AG09319 (cell line): ENCODE results near the gene PKD2L2.

Experiments
- DNase-seq: peaks from one replicate; pipeline ENCODE4 v3.0.0-alpha.2; 2010; ENCODE audit warnings: low read depth; ENCODE audit errors: extremely low read depth
- CTCF ChIP-seq: IDR thresholded peaks from 2 replicates; pipeline ENCODE4 v1.5.1; 2011; ENCODE audit warnings: low read depth, mild to moderate bottlenecking, inconsistent platforms, low read length, moderate library complexity

Gene PKD2L2

GRCh38 chr5:137914758-137915157 is 25.5 kb downstream of the PKD2L2 start:
- no peak for TF ChIP-seq CTCF
- DNase-seq = no peak

- TF ChIP-seq CTCF = no peak
- no peak for DNase-seq
These were observed 27.7 kb downstream of the PKD2L2 start for GRCh38 chr5:137916923-137917322.

GRCh38 chr5:137921931-137922330 is 32.7 kb downstream of the PKD2L2 start:
- DNase-seq = no peak
- TF ChIP-seq CTCF = no peak

GRCh38 chr5:137923856-137924255 is 34.6 kb downstream of the PKD2L2 start:
- DNase-seq = no peak
- TF ChIP-seq CTCF = no peak

- DNase-seq = no peak
- no peak for TF ChIP-seq CTCF
These were observed 43.5 kb downstream of the PKD2L2 start for GRCh38 chr5:137932800-137933199.

- no peak for DNase-seq
- TF ChIP-seq CTCF = no peak
These were observed 44.2 kb downstream of the PKD2L2 start for GRCh38 chr5:137933491-137933911.

GRCh38 chr5:137935190-137935589 is 45.9 kb downstream of the PKD2L2 start:
- no peak for DNase-seq
- no peak for TF ChIP-seq CTCF
